ENCODE results near the gene AHCYL2.

- TF ChIP-seq CTCF (conservative IDR thresholded peaks at IDR 0.05; ENCODE audit: low read length): no peak
- TF ChIP-seq EZH2phosphoT487 (IDR thresholded peaks at IDR 0.05; ENCODE audit: borderline replicate concordance, low read depth, low read length): no peak
These were observed 47.7 kb upstream of the AHCYL2 start for GRCh38 chr7:129176916-129177710.

Data from OCI-LY7 (cell line).